PC-3 (cell line): ENCODE measurements around the gene APH1B.

Source experiments
- CTCF ChIP-seq: fragments of 300-600 bp; sonication (generic); conservative IDR thresholded peaks from 2 replicates; pipeline ENCODE4 v1.5.1; 2017; ENCODE audit warnings: antibody characterized with exemption, low read depth, mild to moderate bottlenecking, low read length
- EZH2 ChIP-seq: fragments of 300-600 bp; sonication (generic); IDR thresholded peaks from one replicate; pipeline ENCODE4 v1.6.1; 2017; ENCODE audit warnings: antibody characterized with exemption, mild to moderate bottlenecking, low read length; ENCODE audit not compliant: unreplicated experiment
- EZH2phosphoT487 ChIP-seq: fragments of 300-600 bp; sonication (generic); IDR thresholded peaks from 2 replicates; pipeline ENCODE4 v1.6.1; 2018; ENCODE audit warnings: mild to moderate bottlenecking, antibody characterized with exemption, low read length, borderline replicate concordance

- TF ChIP-seq CTCF (no peak), EZH2 (no peak), EZH2phosphoT487 (no peak)
These were observed 81.0 kb downstream of the APH1B start for GRCh38 chr15:63358241-63359029.
